ENCODE results near the gene PATJ.

DNA sequence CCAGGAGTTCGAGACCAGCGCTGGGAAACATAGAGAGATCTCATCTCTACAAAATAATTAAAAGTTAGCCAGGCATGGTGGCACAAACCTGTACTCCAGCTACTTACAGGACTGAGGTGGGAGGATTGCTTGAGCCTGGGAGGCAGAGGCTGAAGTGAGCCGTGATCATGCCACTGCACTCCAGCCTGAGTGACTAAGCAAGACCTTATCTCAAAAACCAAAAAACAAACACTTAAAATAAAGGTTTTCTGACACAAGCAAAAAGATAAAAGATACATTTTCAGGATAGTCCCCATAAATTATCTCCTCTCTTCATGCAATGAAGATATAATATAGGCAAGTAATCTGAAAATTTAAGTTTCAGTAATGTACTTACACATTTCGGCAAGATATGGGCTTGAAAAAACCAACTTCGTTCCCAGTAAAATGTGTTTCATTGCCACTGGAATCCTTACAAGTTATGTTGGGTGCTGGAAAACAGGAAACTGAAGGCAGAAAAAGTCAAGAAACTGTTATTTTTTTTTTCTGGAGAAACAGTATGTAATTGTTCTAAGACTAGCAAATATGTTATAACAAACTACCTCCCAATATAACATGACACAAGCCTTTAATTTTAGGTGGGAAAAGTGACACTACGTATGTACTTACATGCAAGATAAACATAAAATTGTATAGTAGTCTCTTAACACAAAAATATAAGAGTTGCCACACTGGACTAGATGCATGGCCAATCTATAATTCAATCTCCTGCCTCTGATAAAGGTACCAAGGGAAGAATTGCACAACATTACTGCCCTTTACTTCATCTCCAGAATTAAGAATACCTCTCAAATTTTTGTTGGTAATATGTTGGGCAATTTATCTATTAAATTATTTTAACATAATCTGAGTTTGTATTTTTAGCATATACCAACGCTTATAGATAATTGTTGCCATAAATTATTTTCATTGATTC lies 33.0 kb upstream of the PATJ start:
- TF ChIP-seq ZNF101 (CRISPR knock-in tag; IDR thresholded peaks at IDR 0.05; ENCODE audit: borderline replicate concordance, low read depth) = no peak
- TF ChIP-seq, protein P1, sequence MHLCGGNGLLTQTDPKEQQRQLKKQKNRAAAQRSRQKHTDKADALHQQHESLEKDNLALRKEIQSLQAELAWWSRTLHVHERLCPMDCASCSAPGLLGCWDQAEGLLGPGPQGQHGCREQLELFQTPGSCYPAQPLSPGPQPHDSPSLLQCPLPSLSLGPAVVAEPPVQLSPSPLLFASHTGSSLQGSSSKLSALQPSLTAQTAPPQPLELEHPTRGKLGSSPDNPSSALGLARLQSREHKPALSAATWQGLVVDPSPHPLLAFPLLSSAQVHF (CRISPR knock-in tag; IDR thresholded peaks at IDR 0.05) = no peak
